Activated CD4-positive, alpha-beta T cell treated with anti-CD3 and anti-CD28 coated beads, Interleukin-2, amount 10 ng/mL, durations not matched to agents 7 days and 5 days (primary cell): ENCODE data around the gene CATSPER3. TPM values are rescaled to one million over a fixed set of nuclear protein-coding genes. Genes with fewer than 3 reads are reported as not detected.
A peak's percentile ranks its signal among the peaks of the same experiment; 100 is the strongest.

Experiments used
- CTCF ChIA-PET: fragments of 350-600 bp; sonication (Branson Sonifier 250); formaldehyde crosslinking; loops from one replicate; lab custom pipeline; 2021; ENCODE audit warnings: antibody characterized with exemption; lab: Charles Lee
- POLR2A ChIA-PET: fragments of 350-600 bp; sonication (Branson Sonifier 250); formaldehyde crosslinking; loops from one replicate; lab custom pipeline; 2021; ENCODE audit warnings: antibody characterized with exemption; lab: Charles Lee
- DNase-seq: peaks from one replicate; pipeline ENCODE4 v3.0.0-alpha.2; 2020
- H3K27ac Mint-ChIP-seq: one replicate; pipeline ENCODE4 v1.8.0; 2021; ENCODE audit warnings: mild to moderate bottlenecking, moderate library complexity, mixed read lengths
- H3K27me3 Mint-ChIP-seq: one replicate; pipeline ENCODE4 v1.8.0; 2021; ENCODE audit warnings: mixed read lengths
- H3K36me3 Mint-ChIP-seq: one replicate; pipeline ENCODE4 v1.8.0; 2021; ENCODE audit warnings: low read depth, mixed read lengths
- H3K4me1 Mint-ChIP-seq: one replicate; pipeline ENCODE4 v1.8.0; 2021; ENCODE audit warnings: mixed read lengths
- H3K4me3 Mint-ChIP-seq: one replicate; pipeline ENCODE4 v1.8.0; 2021; ENCODE audit warnings: mild to moderate bottlenecking, moderate library complexity, mixed read lengths
- H3K9me3 Mint-ChIP-seq: one replicate; pipeline ENCODE4 v1.8.0; 2021; ENCODE audit warnings: mixed read lengths
- total RNA-seq, 2 experiments: library from RNA; stranded (reverse); gene quantifications; one replicate each; pipeline ENCODE4 v1.2.3, GENCODE V29; 2021

The CATSPER3 gene
- total RNA-seq: 1 to 10 TPM; 1.2 to 1.4 TPM

DNA sequence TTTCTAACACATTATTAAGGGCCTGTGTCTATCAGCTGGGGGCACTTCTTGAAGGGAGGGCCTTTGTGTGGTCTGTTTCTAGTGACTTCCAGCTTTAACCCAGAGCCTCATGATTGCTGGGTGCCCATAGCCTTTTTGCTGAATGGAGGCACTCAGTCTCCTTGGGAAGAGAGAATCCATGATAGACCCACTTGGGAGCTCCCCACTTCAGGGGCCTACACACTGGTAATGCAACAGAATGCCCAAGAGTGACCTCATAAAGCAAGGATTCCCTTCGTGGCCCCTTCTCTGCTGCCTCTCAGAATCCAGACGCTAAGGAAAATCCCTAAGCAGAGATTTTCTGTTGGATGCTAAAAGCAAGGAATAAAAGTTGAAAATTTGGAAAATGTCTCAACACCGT is at the start of gene CATSPER3:
TSS of gene CATSPER3 (plus strand) at position 301 of the 400 bp plus-strand sequence. CDS start at position 386, 85 bp downstream.
- Mint-ChIP-seq H3K36me3 (peaks cover 15% of the 10 kb centered on the region), H3K27me3 (no peaks in the 10 kb centered on the region), H3K4me3 (no peak within 1 kb of the TSS), H3K9me3 (no peaks in the 10 kb centered on the region), H3K4me1 (peaks cover 36% of the 10 kb centered on the region), H3K27ac (no peak within 1 kb of the TSS)
- no peak for DNase-seq
- ChIA-PET POLR2A (no interaction called here), CTCF (no interaction called here)

- DNase-seq: no peak
- Mint-ChIP-seq H3K4me1 (peaks cover 26% of the 10 kb centered on the region), H3K4me3 (no peak overlapping the region), H3K27ac (no peak overlapping the region), H3K9me3 (no peaks in the 10 kb centered on the region), H3K27me3 (no peaks in the 10 kb centered on the region), H3K36me3 (peaks cover 35% of the 10 kb centered on the region)
- POLR2A ChIA-PET: no interaction called here
- CTCF ChIA-PET: interaction anchor here (0.7 to 7.3 kb wide), 4 partner anchors 10 to 272 kb away, joined by 3 to 36 read pairs (median 3); partner anchors contain the start of gene PCBD2
Observed at GRCh38 chr5:134918861-134919260, 48.8 kb upstream of the CATSPER3 start.

DNA sequence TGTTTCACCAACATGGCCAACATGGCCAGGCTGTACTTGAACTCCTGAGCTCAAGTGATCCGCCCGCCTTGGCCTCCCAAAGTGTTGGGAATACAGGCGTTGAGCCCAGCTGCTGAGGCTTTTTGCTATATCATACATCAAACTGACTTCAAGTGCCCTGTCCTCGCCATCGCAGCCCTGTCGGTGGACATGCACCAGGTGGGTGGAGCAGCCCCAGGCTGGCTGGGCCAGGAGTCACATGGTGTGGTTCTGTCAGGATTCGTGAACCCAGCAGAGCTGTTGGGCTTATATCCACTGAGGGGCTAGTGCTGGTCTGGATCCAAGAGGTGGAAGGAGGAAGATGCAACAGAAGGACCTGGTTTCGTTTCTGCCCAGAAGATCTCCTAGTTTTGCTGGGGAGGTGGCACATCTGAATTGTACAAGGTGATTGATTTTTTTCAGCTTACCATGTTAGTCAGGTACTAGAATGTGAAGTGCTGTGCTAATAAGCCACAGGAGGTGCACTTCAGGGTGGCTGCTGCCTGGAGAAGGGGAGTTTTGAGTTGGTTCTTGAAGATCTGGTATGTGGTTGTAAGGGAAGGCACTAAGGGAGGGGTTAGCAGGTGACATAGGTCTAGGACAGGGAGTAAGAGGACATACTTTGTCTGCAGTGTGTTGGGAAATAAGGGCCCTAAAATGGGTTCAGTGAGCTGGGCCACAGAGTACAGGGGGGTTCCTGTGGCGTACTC is 46.7 kb upstream of the CATSPER3 start:
- H3K27me3 Mint-ChIP-seq: no peaks in the 10 kb centered on the region
- no peak overlapping the region for H3K4me3 Mint-ChIP-seq
- H3K36me3 Mint-ChIP-seq: peaks cover 32% of the 10 kb centered on the region
- ChIA-PET POLR2A (no interaction called here), CTCF (interaction anchor here (0.7 to 1.7 kb wide), 5 partner anchors 12 to 271 kb away, joined by 3 to 8 read pairs (median 4); partner anchors contain the start of gene PCBD2)
- no peak overlapping the region for H3K27ac Mint-ChIP-seq
- peaks cover 26% of the 10 kb centered on the region for H3K4me1 Mint-ChIP-seq
- no peaks in the 10 kb centered on the region for H3K9me3 Mint-ChIP-seq
- no peak for DNase-seq

- ChIA-PET POLR2A (no interaction called here), CTCF (no interaction called here)
- H3K9me3 Mint-ChIP-seq: no peaks in the 10 kb centered on the region
- DNase-seq: no peak
- H3K36me3 Mint-ChIP-seq: peaks cover 13% of the 10 kb centered on the region
- no peaks in the 10 kb centered on the region for H3K4me1 Mint-ChIP-seq
- no peak overlapping the region for H3K4me3 Mint-ChIP-seq
- no peaks in the 10 kb centered on the region for H3K27me3 Mint-ChIP-seq
- H3K27ac Mint-ChIP-seq: no peak overlapping the region
Observed at GRCh38 chr5:134932508-134932907, 35.2 kb upstream of the CATSPER3 start.

DNA sequence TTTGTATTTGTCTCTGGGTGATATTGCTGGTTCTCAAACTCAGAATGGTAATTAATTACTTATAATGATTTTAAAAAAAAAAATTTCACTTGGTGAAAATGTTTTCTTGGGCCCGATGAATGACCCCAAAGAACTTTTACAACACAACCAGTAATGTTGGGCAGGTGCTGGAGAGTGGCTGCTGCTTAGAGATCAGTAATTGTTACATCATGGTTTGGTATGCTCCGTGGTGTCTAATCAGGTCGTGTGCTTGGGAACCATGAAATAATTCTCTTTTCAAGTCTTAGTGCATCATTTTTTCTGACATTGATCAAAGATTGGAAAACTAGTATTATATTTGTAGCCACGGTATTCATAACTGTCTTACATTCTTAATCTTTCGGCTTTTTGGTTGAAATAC is 33.5 kb upstream of the CATSPER3 start:
- CTCF ChIA-PET: no interaction called here
- no peak overlapping the region for H3K27ac Mint-ChIP-seq

GRCh38 chr5:134935711-134936602 is 31.8 kb upstream of the CATSPER3 start:
- H3K4me3 Mint-ChIP-seq: no peak overlapping the region
- ChIA-PET CTCF (interaction anchor here (0.6 kb wide), 1 partner anchor 32 kb away, joined by 3 read pairs; no protein-coding TSS in a partner anchor), POLR2A (no interaction called here)
- no peaks in the 10 kb centered on the region for H3K9me3 Mint-ChIP-seq
- no peaks in the 10 kb centered on the region for H3K4me1 Mint-ChIP-seq
- no peak overlapping the region for H3K27ac Mint-ChIP-seq
- no peak for DNase-seq
- H3K27me3 Mint-ChIP-seq: no peaks in the 10 kb centered on the region
- peaks cover 13% of the 10 kb centered on the region for H3K36me3 Mint-ChIP-seq

More for the DNA sequence above, 33.5 kb upstream of the CATSPER3 start:
- Mint-ChIP-seq H3K36me3 (peaks cover 12% of the 10 kb centered on the region), H3K4me3 (no peak overlapping the region), H3K4me1 (no peaks in the 10 kb centered on the region), H3K27me3 (no peaks in the 10 kb centered on the region), H3K9me3 (no peaks in the 10 kb centered on the region)
- POLR2A ChIA-PET: no interaction called here
- no peak for DNase-seq

- Mint-ChIP-seq H3K4me1 (no peaks in the 10 kb centered on the region), H3K27me3 (no peaks in the 10 kb centered on the region), H3K4me3 (no peak overlapping the region), H3K9me3 (no peaks in the 10 kb centered on the region), H3K27ac (no peak overlapping the region), H3K36me3 (peaks cover 15% of the 10 kb centered on the region)
- CTCF ChIA-PET: no interaction called here
- DNase-seq: no peak
- POLR2A ChIA-PET: no interaction called here
Observed at GRCh38 chr5:134937526-134937925, 30.2 kb upstream of the CATSPER3 start.

- H3K4me1 Mint-ChIP-seq: no peaks in the 10 kb centered on the region
- H3K4me3 Mint-ChIP-seq: no peak overlapping the region
- H3K27ac Mint-ChIP-seq: peak overlapping the region; percentile 21
- POLR2A ChIA-PET: no interaction called here
- DNase-seq: no peak
- H3K27me3 Mint-ChIP-seq: no peaks in the 10 kb centered on the region
- H3K9me3 Mint-ChIP-seq: no peaks in the 10 kb centered on the region
- H3K36me3 Mint-ChIP-seq: peaks cover 15% of the 10 kb centered on the region
- CTCF ChIA-PET: no interaction called here
Observed at GRCh38 chr5:134938030-134938429, 29.7 kb upstream of the CATSPER3 start.

GRCh38 chr5:134939500-134939899 is 28.2 kb upstream of the CATSPER3 start:
- Mint-ChIP-seq H3K4me3 (no peak overlapping the region), H3K9me3 (no peaks in the 10 kb centered on the region)
- CTCF ChIA-PET: no interaction called here

DNA sequence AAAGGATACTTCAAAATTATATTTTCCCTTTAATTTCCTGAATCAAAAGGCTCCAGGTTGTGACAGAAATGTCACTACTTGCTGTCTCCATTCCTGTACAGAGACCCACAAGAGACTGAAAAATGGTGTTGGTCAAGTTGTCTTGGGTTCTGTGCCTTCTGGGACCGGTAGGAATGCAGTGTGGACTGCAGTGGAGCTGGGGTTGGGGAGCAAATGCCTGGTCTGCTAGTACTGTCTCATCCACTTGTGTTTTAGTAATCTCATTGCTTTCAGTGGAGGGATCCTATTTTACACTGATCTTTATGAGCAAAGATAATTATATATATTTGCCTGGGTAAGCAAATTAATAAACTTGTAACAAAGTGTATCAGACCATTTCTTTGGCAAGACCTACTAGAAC is 24.2 kb upstream of the CATSPER3 start:
- POLR2A ChIA-PET: no interaction called here
- CTCF ChIA-PET: no interaction called here
- H3K9me3 Mint-ChIP-seq: no peaks in the 10 kb centered on the region

More at GRCh38 chr5:134939500-134939899, 28.2 kb upstream of the CATSPER3 start:
- H3K4me1 Mint-ChIP-seq: no peaks in the 10 kb centered on the region
- H3K27ac Mint-ChIP-seq: no peak overlapping the region
- peaks cover 13% of the 10 kb centered on the region for H3K36me3 Mint-ChIP-seq
- H3K27me3 Mint-ChIP-seq: no peaks in the 10 kb centered on the region
- no peak for DNase-seq
- POLR2A ChIA-PET: no interaction called here

DNA sequence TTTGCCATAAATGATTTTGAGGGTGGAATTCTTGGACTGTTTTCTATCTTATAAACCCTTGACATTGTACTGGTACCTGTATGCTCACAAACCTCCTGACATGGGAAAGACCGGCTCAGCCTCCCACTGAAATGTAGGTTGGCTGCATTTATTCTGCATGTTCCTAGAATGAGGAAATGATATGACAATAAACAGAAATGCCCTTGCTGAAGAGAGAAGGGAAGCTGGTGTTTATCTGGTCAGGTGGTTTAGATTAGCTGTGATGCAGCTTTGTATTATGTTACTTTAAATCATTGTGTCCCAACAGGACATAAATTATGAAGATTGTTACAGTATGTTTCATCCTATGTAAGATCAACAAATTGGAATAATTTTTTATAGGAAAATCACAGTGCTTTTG is 23.1 kb upstream of the CATSPER3 start:
- no peak overlapping the region for H3K27ac Mint-ChIP-seq
- ChIA-PET CTCF (interaction anchor here (0.6 kb wide), 1 partner anchor 914 kb away, joined by 3 read pairs; no protein-coding TSS in a partner anchor), POLR2A (no interaction called here)
- peaks cover 2% of the 10 kb centered on the region for H3K36me3 Mint-ChIP-seq
- DNase-seq: no peak
- no peaks in the 10 kb centered on the region for H3K27me3 Mint-ChIP-seq
- H3K4me1 Mint-ChIP-seq: no peaks in the 10 kb centered on the region
- H3K4me3 Mint-ChIP-seq: no peak overlapping the region
- H3K9me3 Mint-ChIP-seq: no peaks in the 10 kb centered on the region

More for the DNA sequence above, 24.2 kb upstream of the CATSPER3 start:
- no peaks in the 10 kb centered on the region for H3K4me1 Mint-ChIP-seq
- H3K27ac Mint-ChIP-seq: no peak overlapping the region
- DNase-seq: no peak
- H3K4me3 Mint-ChIP-seq: no peak overlapping the region
- peaks cover 6% of the 10 kb centered on the region for H3K36me3 Mint-ChIP-seq
- no peaks in the 10 kb centered on the region for H3K27me3 Mint-ChIP-seq

DNA sequence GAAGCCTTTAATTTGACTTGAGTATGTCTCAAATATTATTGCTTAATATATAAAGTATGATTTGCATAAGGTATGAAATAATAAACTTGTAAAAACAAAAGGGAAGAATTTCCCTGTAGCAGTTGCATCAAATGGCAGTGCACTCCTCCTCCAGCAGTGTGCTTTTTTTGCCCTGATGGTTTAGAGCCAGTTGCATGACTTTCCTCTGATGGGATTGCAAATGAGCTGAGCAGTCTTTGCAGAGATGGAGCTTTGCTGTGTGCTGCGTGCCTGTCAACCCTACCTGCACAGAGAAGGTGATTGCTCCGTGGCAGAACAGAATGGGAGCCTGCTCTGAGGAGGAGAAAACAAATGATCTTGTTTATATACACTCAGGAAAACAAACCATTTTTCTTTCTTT is 22.7 kb upstream of the CATSPER3 start:
- no peak for DNase-seq
- no peaks in the 10 kb centered on the region for H3K9me3 Mint-ChIP-seq
- no peak overlapping the region for H3K4me3 Mint-ChIP-seq
- H3K36me3 Mint-ChIP-seq: peaks cover 2% of the 10 kb centered on the region
- CTCF ChIA-PET: interaction anchor here (0.6 kb wide), 1 partner anchor 915 kb away, joined by 3 read pairs; no protein-coding TSS in a partner anchor
- POLR2A ChIA-PET: no interaction called here
- H3K4me1 Mint-ChIP-seq: no peaks in the 10 kb centered on the region
- no peaks in the 10 kb centered on the region for H3K27me3 Mint-ChIP-seq
- no peak overlapping the region for H3K27ac Mint-ChIP-seq

- POLR2A ChIA-PET: no interaction called here
- H3K36me3 Mint-ChIP-seq: no peaks in the 10 kb centered on the region
Observed at GRCh38 chr5:134948911-134949310, 18.8 kb upstream of the CATSPER3 start.

More at GRCh38 chr5:134948911-134949310, 18.8 kb upstream of the CATSPER3 start:
- H3K9me3 Mint-ChIP-seq: no peaks in the 10 kb centered on the region
- CTCF ChIA-PET: interaction anchor here (0.6 to 1.2 kb wide), 2 partner anchors 18 to 44 kb away, joined by 3 to 5 read pairs; partner anchors contain the start of gene PCBD2
- no peak overlapping the region for H3K4me3 Mint-ChIP-seq
- DNase-seq: no peak
- no peaks in the 10 kb centered on the region for H3K4me1 Mint-ChIP-seq
- no peaks in the 10 kb centered on the region for H3K27me3 Mint-ChIP-seq
- H3K27ac Mint-ChIP-seq: no peak overlapping the region
